OCI-LY1 (cell line): ENCODE measurements around the gene ELOVL2.

Experiments
- H2AFZ ChIP-seq: fragments of 200-600 bp; sonication (generic), shearing (Covaris generic); 2 replicates; pipeline ENCODE4 v1.6.0; 2014; ENCODE audit warnings: antibody characterized with exemption, mild to moderate bottlenecking, low read length
- H3F3A ChIP-seq: fragments of 200-600 bp; sonication (generic), shearing (Covaris generic); 2 replicates; pipeline ENCODE4 v1.6.0; 2014; ENCODE audit warnings: mild to moderate bottlenecking, antibody characterized with exemption, low read length, moderate library complexity; ENCODE audit not compliant: insufficient read depth
- H3K27ac ChIP-seq: fragments of 200-600 bp; sonication (generic); 2 replicates; pipeline ENCODE4 v1.5.1; 2014; ENCODE audit warnings: low read length, mixed run types, mild to moderate bottlenecking, low read depth; ENCODE audit not compliant: poor library complexity, severe bottlenecking
- H3K27me3 ChIP-seq: fragments of 200-600 bp; sonication (generic); 2 replicates; pipeline ENCODE4 v1.6.0; 2014; ENCODE audit warnings: antibody characterized with exemption, mild to moderate bottlenecking, low read length, moderate library complexity; ENCODE audit not compliant: insufficient read depth
- H3K36me3 ChIP-seq: fragments of 200-600 bp; sonication (generic); 2 replicates; pipeline ENCODE4 v1.6.1; 2014; ENCODE audit warnings: mild to moderate bottlenecking, antibody characterized with exemption, low read length, moderate library complexity, mixed read lengths; ENCODE audit not compliant: insufficient read depth
- H3K4me1 ChIP-seq: fragments of 200-600 bp; sonication (generic); 2 replicates; pipeline ENCODE4 v1.5.1; 2014; ENCODE audit warnings: mild to moderate bottlenecking, low read length, moderate library complexity; ENCODE audit not compliant: insufficient read depth, severe bottlenecking
- H3K4me2 ChIP-seq: fragments of 200-600 bp; sonication (generic), shearing (Covaris generic); 2 replicates; pipeline ENCODE4 v1.6.1; 2014; ENCODE audit warnings: low read length
- H3K4me3 ChIP-seq: fragments of 200-600 bp; sonication (generic); 2 replicates; pipeline ENCODE4 v1.5.1; 2014; ENCODE audit warnings: low read length, low read depth, mild to moderate bottlenecking, mixed read lengths; ENCODE audit not compliant: poor library complexity, severe bottlenecking
- H3K79me2 ChIP-seq: fragments of 200-600 bp; shearing (Covaris generic); 2 replicates; pipeline ENCODE4 v1.6.1; 2016; ENCODE audit warnings: mixed run types, low read length, mixed read lengths; ENCODE audit not compliant: insufficient read depth
- H3K9ac ChIP-seq: fragments of 200-600 bp; sonication (generic), shearing (Covaris generic); 2 replicates; pipeline ENCODE4 v1.6.1; 2014; ENCODE audit warnings: mild to moderate bottlenecking, low read length, mixed read lengths
- H3K9me2 ChIP-seq: fragments of 200-600 bp; sonication (generic), shearing (Covaris generic); 2 replicates; pipeline ENCODE4 v1.6.1; 2014; ENCODE audit warnings: low read depth, mild to moderate bottlenecking, low read length, mixed read lengths
- H3K9me3 ChIP-seq: fragments of 200-600 bp; shearing (Covaris generic); 2 replicates; pipeline ENCODE4 v1.6.1; 2014; ENCODE audit warnings: low read length, mixed read lengths
- H4K20me1 ChIP-seq: fragments of 200-600 bp; sonication (generic), shearing (Covaris generic); 2 replicates; pipeline ENCODE4 v1.6.0; 2016; ENCODE audit warnings: mild to moderate bottlenecking, low read length; ENCODE audit not compliant: insufficient read depth
- CTCF ChIP-seq: fragments of 200-600 bp; sonication (generic), shearing (Covaris generic); IDR thresholded peaks from 2 replicates; pipeline ENCODE4 v1.5.1; 2017; ENCODE audit warnings: mild to moderate bottlenecking, antibody characterized with exemption, low read length, moderate library complexity, mixed read lengths
- EZH2 ChIP-seq: fragments of 200-600 bp; sonication (generic), shearing (Covaris generic); IDR thresholded peaks from 2 replicates; pipeline ENCODE4 v1.8.0; 2017; ENCODE audit warnings: borderline replicate concordance, mixed run types, mild to moderate bottlenecking, antibody characterized with exemption, low read length, moderate library complexity, mixed read lengths

Gene ELOVL2

GRCh38 chr6:11058406-11058805 is 14.3 kb upstream of the ELOVL2 start:
- Histone ChIP-seq H3K79me2 (no peaks in the 10 kb centered on the region), H3K9me2 (no peaks in the 10 kb centered on the region)
- TF ChIP-seq EZH2 = no peak
- TF ChIP-seq CTCF = no peak

GRCh38 chr6:11056871-11057270 is 12.8 kb upstream of the ELOVL2 start:
- no peak overlapping the region for H3K4me3 ChIP-seq
- no peaks in the 10 kb centered on the region for H3K27me3 ChIP-seq
- no peaks in the 10 kb centered on the region for H3K4me1 ChIP-seq
- TF ChIP-seq EZH2 (no peak), CTCF (no peak)
- no peak overlapping the region for H3K27ac ChIP-seq
- no peaks in the 10 kb centered on the region for H3K9me3 ChIP-seq
- no peaks in the 10 kb centered on the region for H3K79me2 ChIP-seq
- no peaks in the 10 kb centered on the region for H3K9me2 ChIP-seq
- H4K20me1 ChIP-seq = no peaks in the 10 kb centered on the region
- no peak overlapping the region for H3K4me2 ChIP-seq
- no peak overlapping the region for H3K9ac ChIP-seq
- H2AFZ ChIP-seq = no peak overlapping the region
- no peaks in the 10 kb centered on the region for H3F3A ChIP-seq
- H3K36me3 ChIP-seq = no peaks in the 10 kb centered on the region

More at GRCh38 chr6:11058406-11058805, 14.3 kb upstream of the ELOVL2 start:
- H3F3A ChIP-seq = no peaks in the 10 kb centered on the region
- no peak overlapping the region for H2AFZ ChIP-seq
- H3K36me3 ChIP-seq = no peaks in the 10 kb centered on the region
- no peak overlapping the region for H3K9ac ChIP-seq
- H3K4me1 ChIP-seq = no peaks in the 10 kb centered on the region
- no peak overlapping the region for H3K27ac ChIP-seq
- H3K9me3 ChIP-seq = no peaks in the 10 kb centered on the region
- no peak overlapping the region for H3K4me3 ChIP-seq
- no peaks in the 10 kb centered on the region for H3K27me3 ChIP-seq
- H3K4me2 ChIP-seq = no peak overlapping the region
- no peaks in the 10 kb centered on the region for H4K20me1 ChIP-seq

GRCh38 chr6:11055127-11055627 is 11.1 kb upstream of the ELOVL2 start:
- H3F3A ChIP-seq = no peaks in the 10 kb centered on the region
- H3K27ac ChIP-seq = no peak overlapping the region
- H4K20me1 ChIP-seq = no peaks in the 10 kb centered on the region
- no peak overlapping the region for H3K4me2 ChIP-seq
- no peak overlapping the region for H2AFZ ChIP-seq
- TF ChIP-seq CTCF = no peak
- TF ChIP-seq EZH2 = no peak
- no peaks in the 10 kb centered on the region for H3K4me1 ChIP-seq
- H3K27me3 ChIP-seq = no peaks in the 10 kb centered on the region
- H3K9me2 ChIP-seq = no peaks in the 10 kb centered on the region
- no peaks in the 10 kb centered on the region for H3K36me3 ChIP-seq
- no peak overlapping the region for H3K4me3 ChIP-seq
- H3K79me2 ChIP-seq = no peaks in the 10 kb centered on the region
- no peaks in the 10 kb centered on the region for H3K9me3 ChIP-seq
- no peak overlapping the region for H3K9ac ChIP-seq
